GM12864 (cell line): ENCODE data around the gene USF2.
A peak's percentile ranks its signal among the peaks of the same experiment; 100 is the strongest.

Experiments used
- DNase-seq: peaks from one replicate; pipeline ENCODE4 v3.0.0-alpha.2; 2011; ENCODE audit warnings: low read depth
- H3K4me3 ChIP-seq: 2 replicates; pipeline ENCODE4 v1.5.1; 2011; ENCODE audit warnings: mild to moderate bottlenecking, low read depth, low read length, control low read depth
- TF ChIP-seq, protein P1 (sequence below): IDR thresholded peaks from 2 replicates; pipeline ENCODE4 v1.5.1; 2011; ENCODE audit warnings: low read depth, mild to moderate bottlenecking, moderate library complexity, low read length, control low read depth, inconsistent platforms; ENCODE audit errors: missing control alignments

The USF2 gene

DNA sequence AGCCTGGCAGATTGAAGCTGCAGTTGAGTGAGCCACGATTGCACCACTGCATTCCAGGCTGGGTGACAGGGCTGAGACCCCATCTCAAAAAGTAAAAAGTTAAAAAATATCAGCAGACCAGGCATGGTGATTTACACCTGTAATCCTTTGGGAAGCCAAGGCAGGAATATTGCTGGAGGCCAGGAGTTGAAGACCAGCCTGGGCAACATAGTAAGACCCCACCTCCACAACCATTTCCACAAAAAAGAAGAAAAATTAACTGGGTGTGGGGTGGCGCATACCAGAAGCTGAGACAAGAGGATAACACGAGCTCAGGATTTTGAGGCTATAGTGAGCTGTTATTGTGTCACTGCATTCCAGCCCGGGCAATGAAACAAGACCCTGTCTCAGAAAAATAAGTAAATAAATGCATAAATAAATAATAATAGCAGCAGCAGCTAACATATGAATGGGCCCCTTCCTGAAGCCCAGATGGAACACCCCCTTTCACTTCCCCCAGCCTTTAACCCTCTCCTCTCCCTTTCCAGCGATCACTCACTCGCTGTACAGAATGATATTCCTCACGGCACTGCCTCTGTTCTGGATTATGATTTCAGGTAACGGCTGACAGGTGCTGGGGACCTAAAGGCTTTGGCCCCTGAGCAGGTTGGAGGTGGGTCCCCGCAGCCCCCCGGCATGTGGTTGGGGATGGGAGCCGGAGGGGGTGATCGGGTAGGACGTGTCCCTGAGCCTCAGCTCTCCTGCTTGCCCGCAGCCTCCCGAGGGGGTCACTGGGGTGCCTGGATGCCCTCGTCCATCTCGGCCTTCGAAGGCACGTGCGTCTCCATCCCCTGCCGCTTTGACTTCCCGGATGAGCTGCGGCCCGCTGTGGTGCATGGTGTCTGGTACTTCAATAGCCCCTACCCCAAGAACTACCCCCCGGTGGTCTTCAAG is 26.4 kb downstream of the USF2 start:
- TF ChIP-seq, protein P1, sequence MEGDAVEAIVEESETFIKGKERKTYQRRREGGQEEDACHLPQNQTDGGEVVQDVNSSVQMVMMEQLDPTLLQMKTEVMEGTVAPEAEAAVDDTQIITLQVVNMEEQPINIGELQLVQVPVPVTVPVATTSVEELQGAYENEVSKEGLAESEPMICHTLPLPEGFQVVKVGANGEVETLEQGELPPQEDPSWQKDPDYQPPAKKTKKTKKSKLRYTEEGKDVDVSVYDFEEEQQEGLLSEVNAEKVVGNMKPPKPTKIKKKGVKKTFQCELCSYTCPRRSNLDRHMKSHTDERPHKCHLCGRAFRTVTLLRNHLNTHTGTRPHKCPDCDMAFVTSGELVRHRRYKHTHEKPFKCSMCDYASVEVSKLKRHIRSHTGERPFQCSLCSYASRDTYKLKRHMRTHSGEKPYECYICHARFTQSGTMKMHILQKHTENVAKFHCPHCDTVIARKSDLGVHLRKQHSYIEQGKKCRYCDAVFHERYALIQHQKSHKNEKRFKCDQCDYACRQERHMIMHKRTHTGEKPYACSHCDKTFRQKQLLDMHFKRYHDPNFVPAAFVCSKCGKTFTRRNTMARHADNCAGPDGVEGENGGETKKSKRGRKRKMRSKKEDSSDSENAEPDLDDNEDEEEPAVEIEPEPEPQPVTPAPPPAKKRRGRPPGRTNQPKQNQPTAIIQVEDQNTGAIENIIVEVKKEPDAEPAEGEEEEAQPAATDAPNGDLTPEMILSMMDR, result no peak
- no peak overlapping the region for H3K4me3 ChIP-seq
- DNase-seq, result no peak

DNA sequence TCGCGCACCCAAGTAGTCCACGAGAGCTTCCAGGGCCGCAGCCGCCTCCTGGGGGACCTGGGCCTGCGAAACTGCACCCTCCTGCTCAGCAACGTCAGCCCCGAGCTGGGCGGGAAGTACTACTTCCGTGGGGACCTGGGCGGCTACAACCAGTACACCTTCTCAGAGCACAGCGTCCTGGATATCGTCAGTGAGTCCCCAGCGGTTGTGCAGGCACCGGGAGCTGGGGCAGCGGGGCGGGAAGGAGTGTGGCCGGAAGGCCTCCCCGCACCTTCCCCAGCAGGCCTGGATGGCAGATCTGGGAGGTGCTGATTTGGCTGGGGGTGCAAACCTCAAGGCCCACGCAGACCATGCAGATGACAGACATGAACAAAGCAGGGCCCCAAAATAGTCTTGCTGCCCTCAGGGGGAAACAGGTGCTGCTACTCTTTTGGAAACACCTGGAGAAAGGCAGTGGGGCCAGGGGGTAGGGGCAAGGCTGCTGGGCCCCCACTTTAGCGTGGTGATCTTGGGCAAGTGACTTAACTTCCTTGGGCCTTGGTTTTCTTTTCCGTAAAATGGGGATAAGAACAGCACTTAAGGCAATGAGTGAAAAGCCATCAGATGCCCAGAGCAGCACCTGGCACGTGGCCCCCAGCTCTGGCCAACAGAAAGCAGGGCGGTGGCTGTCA is 27.2 kb downstream of the USF2 start:
- no peak overlapping the region for H3K4me3 ChIP-seq
- TF ChIP-seq, protein P1, result no peak
- peak; percentile 45 for DNase-seq

DNA sequence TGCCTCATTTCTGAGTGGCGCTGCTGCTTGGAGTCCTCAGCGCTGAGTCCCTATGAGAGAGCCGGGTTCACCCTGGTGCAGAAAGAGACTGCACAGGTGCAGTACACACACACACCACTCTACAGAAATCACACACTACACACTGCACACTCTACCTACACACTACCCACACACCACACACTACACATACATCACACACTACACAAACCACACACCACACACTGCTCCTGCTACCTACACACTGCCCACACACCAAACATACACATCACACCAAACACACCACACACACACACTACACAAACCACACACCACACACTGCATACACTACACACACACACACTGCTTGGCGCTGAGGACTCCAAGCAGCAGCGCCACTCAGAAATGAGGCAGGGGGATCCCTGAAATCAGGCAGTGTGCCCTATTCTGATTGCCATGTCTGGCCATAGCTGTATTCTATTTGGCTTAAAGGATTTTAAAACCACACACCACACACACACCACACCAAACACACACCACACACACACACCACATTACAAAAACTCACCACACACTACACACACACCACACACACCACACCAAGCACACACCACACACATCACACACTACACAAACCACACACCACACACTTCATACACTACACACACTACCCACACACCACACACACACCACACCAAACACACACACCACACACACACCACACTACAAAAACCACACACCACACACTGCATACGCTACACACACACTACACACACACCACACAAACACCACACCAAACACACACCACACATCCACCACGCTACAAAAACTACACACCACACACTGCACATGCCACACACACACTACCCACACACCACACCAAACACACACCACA is 28.1 kb downstream of the USF2 start:
- no peak overlapping the region for H3K4me3 ChIP-seq
- no peak for DNase-seq
- TF ChIP-seq, protein P1, result peak; percentile 7

DNA sequence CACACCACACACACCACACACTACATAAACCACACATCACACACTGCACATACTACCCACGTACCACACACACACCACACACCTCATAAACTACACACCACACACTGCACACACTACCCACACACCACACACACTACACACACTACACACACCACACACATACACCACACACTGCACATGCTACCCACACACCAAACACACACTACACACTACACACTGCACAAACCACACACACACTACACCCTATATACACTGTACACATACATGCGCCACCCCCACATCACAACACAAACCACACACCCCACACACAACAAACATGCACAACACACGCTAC is 28.7 kb downstream of the USF2 start:
- DNase-seq, result no peak
- TF ChIP-seq, protein P1, result no peak

DNA sequence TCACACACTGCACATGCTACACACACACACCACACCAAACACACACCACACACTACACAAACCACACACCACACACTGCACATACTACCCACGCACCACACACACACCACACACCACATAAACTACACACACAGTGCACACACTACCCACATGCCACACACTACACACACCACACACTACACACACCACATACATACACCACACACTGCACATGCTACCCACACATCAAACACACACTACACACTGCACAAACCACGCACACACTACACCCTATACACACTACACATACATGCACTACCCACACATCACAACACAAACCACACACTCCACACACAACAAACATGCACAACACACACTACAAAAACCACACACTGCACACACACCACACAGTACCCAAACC is 29.2 kb downstream of the USF2 start:
- no peak for DNase-seq

More for the DNA sequence above, 28.7 kb downstream of the USF2 start:
- H3K4me3 ChIP-seq, result no peak overlapping the region

DNA sequence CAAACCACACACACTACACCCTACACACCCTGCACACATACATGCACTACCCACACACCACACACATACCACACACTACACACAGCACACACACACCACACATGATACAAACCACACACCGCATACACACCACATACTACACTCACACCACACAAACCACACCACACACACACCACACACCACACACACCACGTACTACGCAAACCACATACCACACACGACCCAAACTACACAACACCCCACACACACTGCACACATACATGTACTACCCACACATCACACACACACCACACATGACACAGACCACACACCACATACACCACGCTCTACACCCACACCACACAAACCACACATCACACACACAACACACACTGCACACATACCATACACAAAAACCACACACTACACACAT is 29.8 kb downstream of the USF2 start:
- H3K4me3 ChIP-seq, result no peak overlapping the region
- no peak for DNase-seq
- TF ChIP-seq, protein P1, result no peak

More for the DNA sequence above, 29.2 kb downstream of the USF2 start:
- no peak overlapping the region for H3K4me3 ChIP-seq
- TF ChIP-seq, protein P1, result no peak
